H1 (cell line): ENCODE results near the gene RSAD1. TPM values are rescaled to one million over a fixed set of nuclear protein-coding genes. Genes with fewer than 3 reads are reported as not detected.

ENCODE experiments used
- CTCF ChIA-PET: fragments of 300-600 bp; sonication (Branson Sonifier 250); formaldehyde crosslinking; loops from one replicate; lab custom pipeline; 2021; ENCODE audit not compliant: partially characterized antibody; lab: Charles Lee
- POLR2A ChIA-PET: fragments of 300-600 bp; sonication (Branson Sonifier 250); formaldehyde crosslinking; loops from one replicate; lab custom pipeline; 2021; ENCODE audit warnings: inconsistent platforms; ENCODE audit not compliant: partially characterized antibody; lab: Charles Lee
- DNase-seq, 2 experiments: peaks; one replicate each; pipeline versions ENCODE4 v3.0.0 to v3.0.0-alpha.2; 2010 to 2022; ENCODE audit warnings: low spot score in 2 of 2, low read depth in 1 of 2, mixed read lengths in 1 of 2
- FAIRE-seq: peaks from 2 replicates; lab custom pipeline; 2011; peaks lifted over from hg19 to GRCh38; lab: Jason Lieb, UNC
- H2AFZ ChIP-seq: 2 replicates; pipeline ENCODE4 v1.8.1; 2012; ENCODE audit warnings: low read length, inconsistent platforms
- H2AK5ac ChIP-seq: 2 replicates; pipeline ENCODE4 v1.6.1; 2013; ENCODE audit warnings: low read depth, low read length
- H2BK120ac ChIP-seq: replicated peaks from 2 replicates; pipeline ENCODE3; 2013; ENCODE audit warnings: low read depth, low read length, inconsistent platforms
- H2BK12ac ChIP-seq: 2 replicates; pipeline ENCODE4 v1.6.1; 2013; ENCODE audit warnings: low read depth, low read length
- H2BK15ac ChIP-seq: 2 replicates; pipeline ENCODE4 v1.6.1; 2013; ENCODE audit warnings: low read length
- H2BK20ac ChIP-seq: 2 replicates; pipeline ENCODE4 v1.6.1; 2013; ENCODE audit warnings: low read length
- H2BK5ac ChIP-seq: 2 replicates; pipeline ENCODE4 v1.6.1; 2013; ENCODE audit warnings: low read depth, low read length
- H3K14ac ChIP-seq: 2 replicates; pipeline ENCODE4 v1.6.1; 2013; ENCODE audit warnings: inconsistent platforms; ENCODE audit not compliant: insufficient read length
- H3K18ac ChIP-seq: 2 replicates; pipeline ENCODE4 v1.6.1; 2013; ENCODE audit warnings: low read length; ENCODE audit errors: extremely low read depth
- H3K23ac ChIP-seq: 2 replicates; pipeline ENCODE4 v1.6.1; 2013; ENCODE audit warnings: inconsistent platforms; ENCODE audit not compliant: insufficient read length
- H3K23me2 ChIP-seq: 2 replicates; pipeline ENCODE4 v1.6.1; 2013; ENCODE audit warnings: low read depth, low read length
- H3K27ac ChIP-seq: 2 replicates; pipeline ENCODE4 v1.6.1; 2011; ENCODE audit warnings: low read depth, low read length, inconsistent platforms
- H3K27me3 ChIP-seq, 4 experiments: replicated peaks in 1 of 4; 1 replicate in 1 of 4; 2 replicates in 3 of 4; pipeline versions ENCODE4 v1.6.1 to v1.8.1; 2011 to 2013; ENCODE audit warnings: low read length in 3 of 4, mild to moderate bottlenecking in 3 of 4, inconsistent platforms in 2 of 4, mixed read lengths in 2 of 4, moderate library complexity in 1 of 4; ENCODE audit not compliant: control insufficient read depth in 3 of 4, insufficient read depth in 3 of 4; ENCODE audit errors: extremely low read depth in 1 of 4
- H3K36me3 ChIP-seq, 4 experiments: 2 replicates each; pipeline versions ENCODE4 v1.6.1 to v1.8.1; 2011 to 2013; ENCODE audit warnings: mild to moderate bottlenecking in 4 of 4, low read length in 3 of 4, moderate library complexity in 2 of 4, control low read depth in 1 of 4, inconsistent platforms in 1 of 4; ENCODE audit not compliant: insufficient read depth in 4 of 4, control insufficient read depth in 2 of 4
- H3K4ac ChIP-seq: replicated peaks from 2 replicates; pipeline ENCODE3; 2013; ENCODE audit warnings: low read length, low read depth, mixed read lengths, inconsistent platforms; ENCODE audit not compliant: insufficient read length
- H3K4me1 ChIP-seq, 4 experiments: replicated peaks in 1 of 4; 1 replicate in 1 of 4; 2 replicates in 3 of 4; pipeline versions ENCODE4 v1.6.1 to v1.8.1; 2011 to 2013; ENCODE audit warnings: low read length in 3 of 4, inconsistent platforms in 2 of 4, mixed read lengths in 1 of 4; ENCODE audit not compliant: insufficient read depth in 4 of 4, control insufficient read depth in 3 of 4
- H3K4me2 ChIP-seq, 2 experiments: 2 replicates each; pipeline versions ENCODE4 v1.6.1 to v1.8.1; 2011 to 2013; ENCODE audit warnings: low read depth in 2 of 2, low read length in 2 of 2, control low read depth in 1 of 2, inconsistent platforms in 1 of 2, mild to moderate bottlenecking in 1 of 2; ENCODE audit not compliant: insufficient read depth in 1 of 2
- H3K4me3 ChIP-seq, 4 experiments: fragments of 200-600, 300-600 bp in 1 of 4; sonication (generic), shearing (Covaris generic), sonication (Bioruptor Twin) in 1 of 4; 2 replicates each; pipeline versions ENCODE4 v1.5.1 to v1.8.1; 2011 to 2016; ENCODE audit warnings: low read length in 4 of 4, low read depth in 3 of 4, control low read depth in 2 of 4, inconsistent platforms in 2 of 4, mild to moderate bottlenecking in 2 of 4, mixed read lengths in 1 of 4, moderate library complexity in 1 of 4; ENCODE audit not compliant: insufficient read depth in 2 of 4; ENCODE audit errors: extremely low read depth in 1 of 4
- H3K56ac ChIP-seq: replicated peaks from 2 replicates; pipeline ENCODE3; 2013; ENCODE audit warnings: low read depth, mild to moderate bottlenecking, mixed read lengths, low read length, inconsistent platforms; ENCODE audit not compliant: insufficient read length
- H3K79me1 ChIP-seq: 2 replicates; pipeline ENCODE4 v1.6.1; 2013; ENCODE audit warnings: low read depth, low read length, control low read depth
- H3K79me2 ChIP-seq, 2 experiments: 2 replicates each; pipeline versions ENCODE4 v1.6.1 to v1.8.1; 2012 to 2013; ENCODE audit warnings: low read length in 2 of 2, mild to moderate bottlenecking in 2 of 2, inconsistent platforms in 1 of 2; ENCODE audit not compliant: insufficient read depth in 2 of 2, control insufficient read depth in 1 of 2
- H3K9ac ChIP-seq, 4 experiments: replicated peaks in 1 of 4; 1 replicate in 1 of 4; 2 replicates in 3 of 4; pipeline versions ENCODE4 v1.6.1 to v1.8.1; 2011 to 2013; ENCODE audit warnings: low read depth in 3 of 4, low read length in 3 of 4, control low read depth in 2 of 4, mild to moderate bottlenecking in 2 of 4, moderate library complexity in 2 of 4, inconsistent platforms in 1 of 4; ENCODE audit errors: extremely low read depth in 1 of 4
- H3K9me3 ChIP-seq, 2 experiments: 2 replicates each; pipeline versions ENCODE4 v1.6.1 to v1.8.1; 2012 to 2013; ENCODE audit warnings: mild to moderate bottlenecking in 2 of 2, moderate library complexity in 2 of 2, control low read depth in 1 of 2, inconsistent platforms in 1 of 2, low read depth in 1 of 2, low read length in 1 of 2, mixed read lengths in 1 of 2; ENCODE audit not compliant: insufficient read depth in 2 of 2
- H4K20me1 ChIP-seq, 2 experiments: replicated peaks in 1 of 2; 2 replicates each; pipeline versions ENCODE3 to v1.8.1; 2011 to 2013; ENCODE audit warnings: inconsistent platforms in 2 of 2, low read length in 2 of 2, mild to moderate bottlenecking in 1 of 2; ENCODE audit not compliant: insufficient read depth in 2 of 2, control insufficient read depth in 1 of 2
- H4K5ac ChIP-seq: 2 replicates; pipeline ENCODE4 v1.6.1; 2013; ENCODE audit warnings: low read length, low read depth, mixed read lengths, inconsistent platforms; ENCODE audit not compliant: insufficient read length
- H4K8ac ChIP-seq: 2 replicates; pipeline ENCODE4 v1.8.0; 2013; ENCODE audit warnings: mild to moderate bottlenecking, moderate library complexity, low read length, inconsistent platforms; ENCODE audit not compliant: insufficient read depth; ENCODE audit errors: extremely low read depth
- H4K91ac ChIP-seq: replicated peaks from 2 replicates; pipeline ENCODE3; 2013; ENCODE audit warnings: low read length, mixed read lengths, inconsistent platforms; ENCODE audit not compliant: insufficient read length
- CTBP2 ChIP-seq: IDR thresholded peaks from 2 replicates; pipeline ENCODE4 v1.7.0; 2011; ENCODE audit warnings: borderline replicate concordance, mild to moderate bottlenecking, moderate library complexity, mixed read lengths, low read length; ENCODE audit not compliant: insufficient read depth, insufficient read length
- PHF8 ChIP-seq: fragments of 200-600 bp; sonication (generic); conservative IDR thresholded peaks from 2 replicates; pipeline ENCODE4 v1.7.1; 2012; ENCODE audit warnings: low read depth, mild to moderate bottlenecking, inconsistent platforms, low read length, moderate library complexity
- POU5F1 ChIP-seq: IDR thresholded peaks from 2 replicates; pipeline ENCODE4 v1.6.1; 2011; ENCODE audit warnings: low read depth, mild to moderate bottlenecking, low read length, moderate library complexity
- SP2 ChIP-seq: IDR thresholded peaks from 2 replicates; pipeline ENCODE4 v1.6.1; 2012; ENCODE audit warnings: mild to moderate bottlenecking, low read length, inconsistent platforms
- SRF ChIP-seq: IDR thresholded peaks from 2 replicates; pipeline ENCODE4 v1.6.1; 2011; ENCODE audit warnings: mild to moderate bottlenecking, low read depth, low read length, moderate library complexity
- TBP ChIP-seq: IDR thresholded peaks from 2 replicates; pipeline ENCODE4 v1.6.1; 2011; ENCODE audit warnings: low read depth, low read length, improper control_type of control experiment
- WGBS, 2 experiments: shearing (Covaris generic) in 1 of 2; methylation state at CpG; one replicate each; pipeline versions ENCODE4 v1.1.6 to v1.1.7; 2013 to 2015; ENCODE audit warnings: low lambda C conversion rate in 2 of 2, mixed read lengths in 2 of 2, inconsistent platforms in 1 of 2, low coverage in 1 of 2, missing lambda C conversion rate in 1 of 2; ENCODE audit not compliant: insufficient replicate concordance in 2 of 2, insufficient coverage in 1 of 2, insufficient read length in 1 of 2; ENCODE audit errors: extremely low coverage in 1 of 2, missing lambda C conversion rate in 1 of 2; 5-methylcytosine and 5-hydroxymethylcytosine counted together
- polyA plus RNA-seq, 7 experiments: library from polyadenylated mRNA; depleted of rRNA in 3 of 7; stranded (reverse) in 5 of 7; unstranded in 2 of 7; fragments of >200 nt in 5 of 7; fragments of 200-250 nt in 2 of 7; gene quantifications; 1 replicate in 5 of 7; 2 replicates in 1 of 7; 4 replicates in 1 of 7; pipeline versions ENCODE4 v1.2.1 to v1.2.3, GENCODE V29; 2011 to 2013; ENCODE audit warnings: missing spikeins in 2 of 7, mixed read lengths in 2 of 7
- total RNA-seq: library from RNA; stranded (reverse); fragmentation: NEBNext Ultra II Directional; extraction: Animal tissue kit (Norgen Biotek cat#: 25700); gene quantifications from 2 replicates; pipeline ENCODE4 v1.2.1, GENCODE V29; 2021

The RSAD1 gene
- total and polyA plus RNA-seq, 2 of the 8 experiments (the other 6 are each of a cell fraction or from before 2014, with no cell fraction given), result 17.9 to 33.5 TPM

- ChIA-PET CTCF (interaction anchor here (0.8 to 2.7 kb wide), 4 partner anchors 12 to 103 kb away, joined by 4 to 9 read pairs (median 6); no protein-coding TSS in a partner anchor), POLR2A (interaction anchor here (0.6 to 1.3 kb wide), 2 partner anchors 49 to 641 kb away, joined by 3 read pairs; no protein-coding TSS in a partner anchor)
- Histone ChIP-seq H2AFZ (no peak overlapping the region), H3K4ac (no peak overlapping the region), H3K23me2 (peaks cover 5% of the 10 kb centered on the region; the same call in 1 of the 2 replicates), H3K14ac (no peak overlapping the region), H3K79me2 (no peaks in the 10 kb centered on the region), H3K4me2 (no peak overlapping the region), H2BK5ac (no peak overlapping the region), H3K23ac (no peak overlapping the region), H4K5ac (no peak overlapping the region), H2BK15ac (0 out of 2 replicates have a peak overlapping the region, but pooled peaks have one; percentile 23), H3K4me1 (peaks cover 5 to 13% (median 8%) of the 10 kb centered on the region in 4 experiments), H3K4me3 (no peak overlapping the region), H2BK20ac (no peak overlapping the region), H2BK12ac (no peak overlapping the region), H4K8ac (no peak overlapping the region; the same call in 1 of the 2 replicates), H3K9ac (no peak overlapping the region), H2BK120ac (no peak overlapping the region), H3K27me3 (peaks cover 0 to 7% (median 2%) of the 10 kb centered on the region in 4 experiments; a peak in 3 of 7 replicates), H3K27ac (no peak overlapping the region), H3K9me3 (no peaks in the 10 kb centered on the region), H3K36me3 (no peaks in the 10 kb centered on the region), H3K18ac (no peak overlapping the region), H3K79me1 (no peaks in the 10 kb centered on the region), H4K91ac (no peak overlapping the region), H3K56ac (no peak overlapping the region), H4K20me1 (no peaks in the 10 kb centered on the region), H2AK5ac (no peak overlapping the region)
- 72% methylated on average over 3 of the region's 4 CpGs; no CpG with 5 or more reads in 1 of the 2 experiments for WGBS, 2 experiments
- no peak for FAIRE-seq
- no peak for DNase-seq
- TF ChIP-seq TBP, result no peak
- TF ChIP-seq CTBP2, result no peak
- no peak for TF ChIP-seq PHF8
- TF ChIP-seq SP2, result no peak
- no peak for TF ChIP-seq SRF
- no peak for TF ChIP-seq POU5F1
Measured at GRCh38 chr17:50527949-50528474, 49.4 kb downstream of the RSAD1 start.
